Measurements from ENCODE around the gene ZRSR2.
"Not testable (repeated sequence)": the region's sequence is repeated elsewhere in the genome, so short reads cannot be mapped to it uniquely, and the experiment has no call there.

The ZRSR2 gene

DNA sequence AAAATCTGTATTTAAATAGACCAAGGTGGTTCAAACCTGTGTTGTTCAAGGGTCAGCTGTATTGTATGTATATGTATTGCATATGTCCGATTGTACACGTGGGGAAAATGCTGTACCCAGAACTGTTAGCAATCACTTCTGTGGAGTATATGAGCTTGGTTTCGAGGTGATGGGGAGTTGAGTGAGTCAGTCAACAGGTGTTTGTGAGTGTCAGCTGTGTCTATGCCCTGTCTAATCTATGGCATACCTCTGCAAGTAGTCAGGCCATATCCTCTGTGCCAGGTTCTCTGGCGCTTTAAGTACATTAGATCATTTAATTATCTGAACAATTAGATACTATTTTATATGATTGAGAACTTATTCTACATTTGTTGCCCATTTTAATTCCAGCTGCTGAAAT is 7.4 kb downstream of the ZRSR2 start:
- no peak for DNase-seq

- DNase-seq, result no peak
These were observed 14.3 kb downstream of the ZRSR2 start for GRCh38 chrX:15804563-15804962.

- no peak for DNase-seq
These were observed 18.0 kb downstream of the ZRSR2 start for GRCh38 chrX:15808254-15808653.

- DNase-seq, result no peak
These were observed 22.1 kb downstream of the ZRSR2 start for GRCh38 chrX:15812192-15812938.

- DNase-seq, result no peak
These were observed 23.1 kb downstream of the ZRSR2 start for GRCh38 chrX:15813416-15813815.

DNA sequence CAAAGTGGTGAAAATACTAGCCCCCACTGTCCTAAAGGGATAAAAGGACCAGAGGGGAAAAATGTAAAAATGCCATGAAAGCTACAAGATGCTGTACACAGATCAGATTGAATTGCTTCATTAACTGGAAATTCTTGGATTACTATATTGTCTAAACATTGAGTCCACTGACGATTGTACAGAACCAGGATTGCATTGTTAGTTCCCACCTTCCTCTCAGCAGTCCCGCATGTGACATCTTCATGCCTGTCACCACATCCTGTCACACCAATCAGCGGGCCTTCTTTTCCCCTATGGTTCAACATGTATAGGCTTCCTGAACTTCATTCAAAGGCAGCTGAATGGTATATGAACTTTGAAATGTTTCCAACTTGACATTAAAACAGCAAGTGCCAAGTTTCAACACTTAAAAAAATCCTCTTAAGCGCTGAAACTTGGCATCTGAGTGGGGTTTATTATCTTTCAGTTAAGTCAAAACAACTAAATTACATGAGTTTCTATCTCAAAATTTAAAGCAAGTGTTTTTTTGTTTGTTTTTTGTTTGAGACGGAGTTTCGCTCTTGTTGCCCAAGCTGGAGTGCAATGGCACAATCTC is 24.6 kb downstream of the ZRSR2 start:
- DNase-seq, result no peak

DNA sequence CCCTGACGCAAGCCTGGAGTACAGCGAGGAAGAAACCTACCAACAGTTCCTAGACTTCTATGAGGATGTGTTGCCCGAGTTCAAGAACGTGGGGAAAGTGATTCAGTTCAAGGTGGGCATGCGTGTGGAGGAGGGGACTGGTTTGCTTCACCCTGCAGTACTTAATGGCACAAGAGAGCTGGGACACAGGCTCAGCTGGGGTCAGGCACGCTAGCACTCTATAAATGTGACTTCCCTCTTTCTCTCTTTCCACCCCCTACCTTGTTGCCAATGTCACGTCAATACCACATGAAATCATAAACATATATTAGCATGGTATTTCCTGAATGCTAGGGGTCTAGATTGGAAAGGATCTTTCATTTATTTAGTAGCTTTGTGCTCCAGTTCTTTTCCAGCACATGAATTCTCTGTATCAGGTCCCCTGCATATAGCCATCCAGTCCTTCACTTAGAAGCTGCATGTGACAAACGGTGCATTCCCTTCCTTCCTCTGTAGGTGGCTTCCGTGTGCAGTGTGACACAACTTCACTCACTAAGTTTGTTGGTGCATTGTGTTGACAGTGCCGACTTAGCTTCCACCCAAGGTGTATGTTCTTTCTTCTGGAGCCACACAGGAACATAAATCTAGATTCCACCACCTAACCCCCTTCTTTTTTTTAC is 25.6 kb downstream of the ZRSR2 start:
- no peak for DNase-seq

- no peak for DNase-seq
These were observed 26.1 kb downstream of the ZRSR2 start for GRCh38 chrX:15816438-15816809.

DNA sequence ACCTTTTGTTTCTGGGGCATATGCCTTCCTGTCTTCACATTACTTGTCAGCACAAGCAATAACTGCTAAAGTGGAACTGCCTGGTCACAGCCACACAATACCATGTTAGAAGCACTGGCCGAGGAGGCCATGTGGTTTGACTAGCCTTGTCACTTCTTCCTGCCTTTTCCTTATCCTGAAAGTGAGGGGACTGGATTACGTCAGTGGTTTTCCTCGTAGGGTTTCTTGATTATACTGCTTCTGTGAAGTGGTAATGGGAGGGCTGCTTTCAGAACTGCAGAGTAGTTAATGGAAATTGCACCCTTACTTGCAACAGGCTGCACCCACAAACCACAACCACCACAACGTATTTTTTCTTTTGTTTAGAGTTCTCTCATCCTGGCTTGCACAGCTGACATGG is 26.6 kb downstream of the ZRSR2 start:
- DNase-seq, result no peak

DNA sequence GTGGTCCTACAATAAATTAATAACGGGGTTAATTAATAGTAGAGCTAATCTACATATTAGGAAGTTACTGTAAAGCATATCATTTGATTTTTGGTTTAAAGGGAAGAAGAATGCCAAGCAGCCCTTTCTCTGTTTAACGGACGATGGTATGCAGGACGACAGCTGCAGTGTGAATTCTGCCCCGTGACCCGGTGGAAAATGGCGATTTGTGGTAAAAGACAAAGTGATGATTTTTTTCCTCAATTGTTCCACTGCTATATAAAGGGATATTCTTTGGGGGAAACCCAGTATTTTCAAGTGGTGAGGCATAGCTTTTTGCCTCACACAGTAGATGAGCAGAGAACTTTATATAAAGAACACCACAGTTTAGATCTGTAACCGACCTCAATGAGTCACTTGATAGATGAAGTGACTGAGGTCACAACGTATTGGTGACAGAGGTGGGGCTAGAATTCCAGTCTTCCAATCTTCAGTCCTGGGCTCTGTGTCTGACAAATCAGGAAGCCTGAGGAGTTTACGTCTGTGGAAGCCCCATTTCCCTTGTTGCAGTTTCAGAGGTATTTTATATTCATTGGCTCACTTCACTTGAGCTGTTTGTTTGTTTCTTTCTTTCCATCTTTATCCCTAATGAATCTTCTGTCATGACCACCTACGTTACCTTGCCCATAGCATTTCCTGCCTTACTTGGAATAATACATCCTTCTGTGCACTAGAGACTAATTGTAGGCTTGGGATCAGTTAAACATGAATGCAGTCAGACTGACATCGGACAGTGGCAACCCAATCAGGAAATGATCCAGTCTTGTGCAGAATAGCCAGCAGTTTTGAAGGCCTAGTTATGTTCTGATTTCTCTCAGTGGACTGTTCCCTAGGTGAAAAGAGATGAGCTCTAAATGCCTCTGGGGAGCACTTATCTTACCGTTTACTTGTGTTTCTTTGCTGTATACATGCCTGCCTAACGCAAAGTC is 30.1 kb downstream of the ZRSR2 start:
- no peak for DNase-seq

- no peak for DNase-seq
These were observed 32.6 kb downstream of the ZRSR2 start for GRCh38 chrX:15822922-15823321.

GRCh38 chrX:15825936-15826335 is 35.7 kb downstream of the ZRSR2 start:
- no peak for DNase-seq

DNA sequence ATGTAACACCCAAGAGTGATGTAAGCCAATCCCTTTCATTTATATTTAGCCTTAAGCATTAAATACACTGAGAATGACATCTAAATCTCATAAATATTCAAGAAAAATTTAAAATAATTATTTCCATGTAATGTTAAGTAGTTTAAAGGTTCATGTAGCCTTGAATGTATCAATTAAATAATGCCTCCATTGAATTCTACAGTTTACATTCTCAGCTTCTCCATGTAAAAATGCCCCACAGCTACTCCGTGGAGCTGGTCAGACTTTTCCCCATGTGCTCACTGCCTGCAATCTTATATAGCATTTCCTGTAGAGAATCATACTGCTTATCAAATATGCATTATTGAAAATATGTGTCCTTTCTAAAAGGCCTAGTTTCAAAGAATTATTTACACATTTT is 38.9 kb downstream of the ZRSR2 start:
- DNase-seq, result no peak

DNA sequence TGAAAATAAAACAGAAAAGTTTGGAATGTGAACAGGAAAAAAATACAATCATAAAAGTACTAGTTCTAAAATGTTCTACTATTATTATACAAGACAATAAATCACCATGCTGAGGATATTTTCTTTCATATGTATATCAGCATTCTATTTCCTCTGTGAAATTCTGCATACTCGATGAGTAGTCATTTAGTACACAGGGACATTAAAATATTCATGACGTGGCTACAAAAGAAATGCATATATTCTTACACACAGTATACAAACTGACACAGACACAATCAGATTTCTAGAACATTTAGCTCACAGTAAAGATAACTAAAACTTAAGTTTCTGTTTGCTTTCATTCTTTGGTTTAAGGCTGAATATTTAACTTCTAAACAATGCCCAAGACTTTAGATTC is 41.1 kb downstream of the ZRSR2 start:
- not testable (repeated sequence) for DNase-seq

- no peak for DNase-seq
These were observed 43.8 kb downstream of the ZRSR2 start for GRCh38 chrX:15834053-15834452.

DNA sequence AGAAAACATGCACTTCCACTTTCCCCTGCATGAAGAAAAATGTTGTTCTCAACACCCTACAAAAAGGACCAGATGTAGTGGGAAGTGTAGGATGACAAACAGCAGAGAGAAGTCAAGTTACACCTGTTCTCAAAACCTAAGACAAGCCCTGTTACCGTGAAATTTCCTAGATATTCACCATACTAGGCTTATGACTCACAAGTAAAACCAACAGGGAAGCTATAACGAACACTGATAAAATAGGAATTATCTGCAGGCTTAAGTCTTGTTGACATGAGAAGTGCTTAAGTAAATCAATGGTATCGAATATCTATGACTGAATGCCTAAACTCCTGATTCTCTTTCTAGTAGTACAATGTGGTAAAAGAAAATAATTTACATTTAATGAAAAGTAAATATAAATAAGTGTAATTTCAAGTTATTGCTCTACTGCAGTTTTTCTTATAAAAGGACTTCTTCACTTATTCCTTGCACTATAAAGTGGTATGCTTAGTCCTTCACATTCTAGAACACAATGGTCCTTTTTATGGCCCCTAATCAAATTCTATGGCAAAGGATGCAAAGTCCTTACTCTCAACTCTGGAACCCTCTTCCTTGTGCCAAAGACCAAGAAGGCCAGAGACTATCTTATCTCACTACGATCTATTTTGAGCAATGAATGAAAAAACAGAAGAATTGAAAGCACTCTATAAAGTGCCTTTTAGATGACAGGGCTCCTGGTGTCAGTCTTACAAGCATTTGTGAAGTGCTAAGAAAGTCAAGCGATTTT is 44.7 kb downstream of the ZRSR2 start:
- no peak for DNase-seq

DNA sequence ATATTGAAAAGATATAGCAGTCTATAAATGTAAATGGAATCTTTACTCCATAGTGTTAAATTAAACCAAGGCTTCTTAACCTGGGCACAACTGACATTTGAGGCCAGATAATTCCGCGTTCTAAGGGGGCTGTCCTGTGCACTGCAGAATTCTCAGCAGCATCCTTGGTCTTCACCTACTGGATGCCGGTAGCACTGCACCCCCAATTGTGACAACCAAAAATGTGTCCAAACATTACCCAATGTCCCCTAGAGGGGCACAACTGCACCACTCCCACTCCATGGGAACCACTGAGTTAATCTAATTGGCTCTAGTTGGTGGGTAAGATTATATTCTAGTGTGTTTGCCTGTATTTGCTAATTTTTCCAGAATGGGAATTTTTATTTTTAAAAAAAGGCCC is 47.7 kb downstream of the ZRSR2 start:
- no peak for DNase-seq

DNA sequence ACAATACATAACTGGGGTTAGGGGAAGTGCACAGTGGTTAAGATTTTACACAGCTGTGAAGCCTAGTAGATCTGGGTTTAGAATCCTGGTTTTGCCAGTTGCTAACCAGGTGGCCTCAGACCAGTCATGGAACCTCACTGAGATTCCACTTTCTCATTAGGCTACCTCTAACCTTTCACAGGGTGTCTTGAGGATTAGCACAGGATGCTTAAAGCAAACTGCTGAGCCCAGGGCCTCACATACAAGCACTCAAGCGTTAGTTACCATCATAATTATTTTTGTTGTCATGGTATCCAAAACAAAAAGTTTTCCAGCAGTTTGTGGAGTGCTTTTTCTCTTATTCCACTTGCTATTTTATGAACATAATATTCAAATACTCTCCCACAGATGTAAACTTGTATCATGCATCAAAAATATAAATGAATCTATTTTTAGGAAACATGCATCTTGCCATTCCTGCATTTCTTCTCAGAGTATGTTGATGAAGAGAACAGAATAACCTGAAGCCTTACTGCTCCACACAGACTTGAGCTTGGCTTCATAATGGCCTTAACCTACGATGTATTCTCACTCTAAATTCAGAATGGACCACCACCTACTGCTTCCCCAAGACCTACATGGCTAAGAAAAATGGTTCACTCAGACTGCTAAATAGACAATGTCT is 51.7 kb downstream of the ZRSR2 start:
- DNase-seq, result no peak

- DNase-seq, result no peak
These were observed 53.7 kb downstream of the ZRSR2 start for GRCh38 chrX:15843960-15844359.

GRCh38 chrX:15848576-15848975 is 58.3 kb downstream of the ZRSR2 start:
- no peak for DNase-seq

GRCh38 chrX:15849555-15849954 is 59.3 kb downstream of the ZRSR2 start:
- DNase-seq, result no peak

DNA sequence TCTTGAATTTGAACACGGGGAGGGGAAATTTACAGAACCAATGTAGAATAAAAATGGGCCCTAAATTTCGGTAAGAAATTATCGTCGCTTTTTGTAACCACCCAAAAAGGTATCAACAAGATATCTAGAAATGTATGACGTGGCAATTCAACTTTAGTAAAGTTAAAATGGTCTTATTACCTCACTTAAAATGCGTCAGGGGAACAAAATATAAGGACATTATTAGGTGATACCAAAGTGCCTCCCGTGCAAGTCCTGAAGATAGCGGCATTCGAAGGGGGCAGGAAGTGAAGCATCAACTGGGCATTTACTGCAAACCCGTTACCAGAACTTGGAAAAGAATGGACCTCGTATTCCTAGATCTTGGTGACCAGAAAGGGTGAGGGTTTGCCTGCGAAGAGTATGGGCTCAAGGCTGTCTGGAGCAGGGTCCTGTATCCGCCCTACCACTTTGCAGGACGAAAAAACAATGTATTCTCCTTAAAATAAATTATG is 63.3 kb downstream of the ZRSR2 start:
- no peak for DNase-seq
